A673 (cell line): ENCODE data around the gene BPIFB2. TPM values are rescaled to one million over a fixed set of nuclear protein-coding genes. Genes with fewer than 3 reads are reported as not detected.

ENCODE experiments used
- BruUV-seq: library from RNA; stranded (reverse); fragments of 400-500 nt; replicated peaks from 2 replicates; lab custom pipeline; 2021; lab: Mats Ljungman, UMichigan
- CTCF ChIA-PET: fragments of 300-600 bp; sonication (Branson Sonifier 250); formaldehyde crosslinking; loops from one replicate; lab custom pipeline; 2022; ENCODE audit warnings: antibody characterized with exemption; lab: Charles Lee
- POLR2A ChIA-PET: fragments of 300-600 bp; sonication (Branson Sonifier 250); formaldehyde crosslinking; loops from one replicate; lab custom pipeline; 2022; ENCODE audit warnings: antibody characterized with exemption; ENCODE audit not compliant: low non-redundant PET; lab: Charles Lee
- DNase-seq: peaks from one replicate; pipeline ENCODE4 v3.0.0-alpha.2; 2015; ENCODE audit warnings: low spot score
- H3K27ac ChIP-seq: fragments of 200-600 bp; sonication (generic); 2 replicates; pipeline ENCODE4 v1.5.1; 2016; ENCODE audit warnings: mixed run types, low read depth, mild to moderate bottlenecking, mixed read lengths, antibody characterized with exemption, low read length; ENCODE audit not compliant: poor library complexity, severe bottlenecking
- H3K27me3 ChIP-seq: fragments of 200-600 bp; sonication (generic); replicated peaks from 2 replicates; pipeline ENCODE4 v1.6.1; 2017; ENCODE audit warnings: mixed run types, low read depth, mild to moderate bottlenecking, mixed read lengths, antibody characterized with exemption, low read length; ENCODE audit not compliant: insufficient read depth, poor library complexity
- H3K36me3 ChIP-seq: fragments of 200-600 bp; sonication (generic); 2 replicates; pipeline ENCODE4 v1.6.1; 2016; ENCODE audit warnings: mixed run types, mild to moderate bottlenecking, mixed read lengths, antibody characterized with exemption, low read length; ENCODE audit not compliant: insufficient read depth, poor library complexity, severe bottlenecking
- H3K4me1 ChIP-seq: fragments of 200-600 bp; sonication (generic); 2 replicates; pipeline ENCODE4 v1.6.1; 2017; ENCODE audit warnings: mixed run types, mild to moderate bottlenecking, mixed read lengths, antibody characterized with exemption, low read length; ENCODE audit not compliant: insufficient read depth, poor library complexity, severe bottlenecking
- H3K4me3 ChIP-seq: fragments of 200-600 bp; sonication (generic); 2 replicates; pipeline ENCODE4 v1.5.1; 2016; ENCODE audit warnings: low read depth, mixed run types, mild to moderate bottlenecking, mixed read lengths, low read length; ENCODE audit not compliant: poor library complexity, severe bottlenecking
- H3K9me3 ChIP-seq: fragments of 200-600 bp; sonication (generic); 2 replicates; pipeline ENCODE4 v1.6.1; 2016; ENCODE audit warnings: mixed run types, low read depth, mild to moderate bottlenecking, mixed read lengths, antibody characterized with exemption, low read length; ENCODE audit not compliant: poor library complexity, severe bottlenecking
- EZH2 ChIP-seq: fragments of 200-600 bp; sonication (generic); IDR thresholded peaks from 2 replicates; pipeline ENCODE4 v1.6.1; 2017; ENCODE audit warnings: borderline replicate concordance, low read depth, mild to moderate bottlenecking, mixed read lengths, antibody characterized with exemption, low read length; ENCODE audit not compliant: poor library complexity, severe bottlenecking
- intact Hi-C: fragments of 100-400 bp; cut with micrococcal nuclease; formaldehyde crosslinking; loops from one replicate; pipeline ENCODE4 v1.10.0; 2022; ENCODE audit not compliant: unreplicated experiment
- total RNA-seq: library from RNA; stranded (reverse); gene quantifications from 2 replicates; pipeline ENCODE4 v1.2.3, GENCODE V29; 2021
- TF ChIP-seq, protein P1 (sequence below): fragments of 300-800, 200-600 bp; sonication (generic); conservative IDR thresholded peaks from 2 replicates; pipeline ENCODE4 v1.5.1; 2017; ENCODE audit warnings: low read depth, mild to moderate bottlenecking, antibody characterized with exemption, low read length, moderate library complexity, mixed read lengths

The BPIFB2 gene
- total RNA-seq, 1 experiment from 2014 or later = not detected

- H3K9me3 ChIP-seq = no peaks in the 10 kb centered on the region
- no peaks in the 10 kb centered on the region for H3K36me3 ChIP-seq
- H3K4me1 ChIP-seq = no peaks in the 10 kb centered on the region
- no TSS peak for BruUV-seq
- H3K27ac ChIP-seq = no peak overlapping the region
- ChIA-PET CTCF (no interaction called here), POLR2A (no interaction called here)
- intact Hi-C loops = no loop called here
- DNase-seq = no peak
- no peak for TF ChIP-seq EZH2
- TF ChIP-seq, protein P1, sequence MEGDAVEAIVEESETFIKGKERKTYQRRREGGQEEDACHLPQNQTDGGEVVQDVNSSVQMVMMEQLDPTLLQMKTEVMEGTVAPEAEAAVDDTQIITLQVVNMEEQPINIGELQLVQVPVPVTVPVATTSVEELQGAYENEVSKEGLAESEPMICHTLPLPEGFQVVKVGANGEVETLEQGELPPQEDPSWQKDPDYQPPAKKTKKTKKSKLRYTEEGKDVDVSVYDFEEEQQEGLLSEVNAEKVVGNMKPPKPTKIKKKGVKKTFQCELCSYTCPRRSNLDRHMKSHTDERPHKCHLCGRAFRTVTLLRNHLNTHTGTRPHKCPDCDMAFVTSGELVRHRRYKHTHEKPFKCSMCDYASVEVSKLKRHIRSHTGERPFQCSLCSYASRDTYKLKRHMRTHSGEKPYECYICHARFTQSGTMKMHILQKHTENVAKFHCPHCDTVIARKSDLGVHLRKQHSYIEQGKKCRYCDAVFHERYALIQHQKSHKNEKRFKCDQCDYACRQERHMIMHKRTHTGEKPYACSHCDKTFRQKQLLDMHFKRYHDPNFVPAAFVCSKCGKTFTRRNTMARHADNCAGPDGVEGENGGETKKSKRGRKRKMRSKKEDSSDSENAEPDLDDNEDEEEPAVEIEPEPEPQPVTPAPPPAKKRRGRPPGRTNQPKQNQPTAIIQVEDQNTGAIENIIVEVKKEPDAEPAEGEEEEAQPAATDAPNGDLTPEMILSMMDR = no peak
- peaks cover 5% of the 10 kb centered on the region for H3K27me3 ChIP-seq
- H3K4me3 ChIP-seq = no peak overlapping the region
Measured at GRCh38 chr20:33024609-33025317, 17.3 kb downstream of the BPIFB2 start.

- H3K27me3 ChIP-seq = peaks cover 5% of the 10 kb centered on the region
- DNase-seq = no peak
- H3K36me3 ChIP-seq = no peaks in the 10 kb centered on the region
- POLR2A ChIA-PET = no interaction called here
- BruUV-seq = no TSS peak
- no peak for TF ChIP-seq EZH2
- TF ChIP-seq, protein P1 = no peak
- no peaks in the 10 kb centered on the region for H3K9me3 ChIP-seq
- intact Hi-C loops = no loop called here
- no peak overlapping the region for H3K4me3 ChIP-seq
- H3K4me1 ChIP-seq = no peaks in the 10 kb centered on the region
- CTCF ChIA-PET = no interaction called here
- H3K27ac ChIP-seq = no peak overlapping the region
Measured at GRCh38 chr20:33025318-33025876, 17.9 kb downstream of the BPIFB2 start.

DNA sequence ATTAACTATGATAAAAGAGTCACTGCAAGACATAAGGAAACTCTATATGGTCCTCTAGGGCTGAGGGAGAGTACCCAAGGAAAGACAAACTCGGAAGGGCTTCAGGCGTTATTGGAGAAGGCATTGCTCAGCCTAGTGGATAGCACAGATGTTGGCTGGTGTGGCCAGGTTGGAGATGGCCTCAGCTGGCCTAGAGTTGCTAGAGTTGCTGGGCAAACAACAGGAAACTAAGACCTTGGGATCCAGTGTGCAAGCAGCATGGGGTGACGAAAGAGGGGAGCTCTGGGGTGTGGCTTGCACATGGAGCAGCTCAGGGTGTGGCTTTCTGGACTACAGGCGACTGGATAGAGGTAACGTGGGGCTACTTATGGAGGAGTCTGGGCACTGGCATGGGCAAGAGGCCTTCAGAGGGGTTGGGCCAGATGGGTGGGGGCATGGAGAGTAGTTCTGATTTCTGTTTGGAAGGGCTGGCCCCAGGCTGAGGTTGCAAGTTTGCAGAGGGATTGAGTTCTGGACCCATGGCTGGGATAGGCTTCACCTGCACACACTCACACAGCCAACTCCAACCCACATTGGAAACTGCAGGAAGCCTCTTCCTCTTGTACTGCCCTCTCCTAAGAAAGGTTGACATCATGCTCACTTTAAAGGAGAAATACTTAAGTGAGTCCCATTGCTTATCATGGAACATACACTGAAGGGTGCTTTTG, 18.7 kb downstream of the BPIFB2 start:
- intact Hi-C loops = no loop called here
- no peaks in the 10 kb centered on the region for H3K4me1 ChIP-seq
- CTCF ChIA-PET = no interaction called here
- peaks cover 5% of the 10 kb centered on the region for H3K27me3 ChIP-seq
- POLR2A ChIA-PET = no interaction called here
- no TSS peak for BruUV-seq
- H3K9me3 ChIP-seq = no peaks in the 10 kb centered on the region
- TF ChIP-seq, protein P1 = no peak
- TF ChIP-seq EZH2 = no peak
- H3K36me3 ChIP-seq = no peaks in the 10 kb centered on the region
- no peak overlapping the region for H3K27ac ChIP-seq
- H3K4me3 ChIP-seq = no peak overlapping the region
- no peak for DNase-seq
